ENCODE data around the gene PCBP3. TPM values are rescaled to one million over a fixed set of nuclear protein-coding genes. Genes with fewer than 3 reads are reported as not detected.
A peak's percentile ranks its signal among the peaks of the same experiment; 100 is the strongest.

PCBP3 gene
- total and polyA plus RNA-seq, 10 of the 15 experiments (the other 5 are each of a cell fraction or from before 2014, with no cell fraction given): 0.09 to 1.3 (median 0.46) TPM; not detected in 3

- in situ Hi-C loops (cut with MboI) (no loop called here), intact Hi-C loops (cut with micrococcal nuclease; ENCODE audit: unreplicated experiment) (no loop called here)
- FAIRE-seq (no peak), DNase-seq (ENCODE audit: low read depth, low spot score) (no peak), ATAC-seq (no peak)
- RAD21 ChIA-PET (ENCODE audit: unreplicated experiment): no interaction called here
- CTCF ChIA-PET: no interaction called here
- POLR2A ChIA-PET: interaction anchor here (1.1 kb wide), 1 partner anchor 84 kb away, joined by 3 read pairs; no protein-coding TSS in a partner anchor
- H3K36me3 ChIP-seq (ENCODE audit: control insufficient read depth in 2 of 2, insufficient read depth in 2 of 2, low read length in 1 of 2): no peaks in the 10 kb centered on the region
- no peaks in the 10 kb centered on the region for H3K9me3 ChIP-seq (replicated peaks; ENCODE audit: control insufficient read depth, insufficient read depth, low read length)
- no peak overlapping the region for H3K27ac ChIP-seq (ENCODE audit: control insufficient read depth, insufficient read depth)
- SMC1A ChIA-PET (ENCODE audit: uncharacterized antibody, unreplicated experiment): interaction anchor here (2.3 kb wide), 1 partner anchor 17 kb away, joined by 8 read pairs; no protein-coding TSS in a partner anchor
- no peak overlapping the region for H3K9ac ChIP-seq (ENCODE audit: control insufficient read depth, insufficient read depth, low read length)
- TF ChIP-seq SIX5 (IDR thresholded peaks at IDR 0.05; ENCODE audit: low read depth, low read length, severe bottlenecking): no peak
- TF ChIP-seq, protein P1, sequence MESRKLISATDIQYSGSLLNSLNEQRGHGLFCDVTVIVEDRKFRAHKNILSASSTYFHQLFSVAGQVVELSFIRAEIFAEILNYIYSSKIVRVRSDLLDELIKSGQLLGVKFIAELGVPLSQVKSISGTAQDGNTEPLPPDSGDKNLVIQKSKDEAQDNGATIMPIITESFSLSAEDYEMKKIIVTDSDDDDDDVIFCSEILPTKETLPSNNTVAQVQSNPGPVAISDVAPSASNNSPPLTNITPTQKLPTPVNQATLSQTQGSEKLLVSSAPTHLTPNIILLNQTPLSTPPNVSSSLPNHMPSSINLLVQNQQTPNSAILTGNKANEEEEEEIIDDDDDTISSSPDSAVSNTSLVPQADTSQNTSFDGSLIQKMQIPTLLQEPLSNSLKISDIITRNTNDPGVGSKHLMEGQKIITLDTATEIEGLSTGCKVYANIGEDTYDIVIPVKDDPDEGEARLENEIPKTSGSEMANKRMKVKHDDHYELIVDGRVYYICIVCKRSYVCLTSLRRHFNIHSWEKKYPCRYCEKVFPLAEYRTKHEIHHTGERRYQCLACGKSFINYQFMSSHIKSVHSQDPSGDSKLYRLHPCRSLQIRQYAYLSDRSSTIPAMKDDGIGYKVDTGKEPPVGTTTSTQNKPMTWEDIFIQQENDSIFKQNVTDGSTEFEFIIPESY (IDR thresholded peaks at IDR 0.05): peak; percentile 62; the same call in 1 of the 2 replicates
- TF ChIP-seq PML (IDR thresholded peaks at IDR 0.05; ENCODE audit: low read length): no peak
- H2AFZ ChIP-seq (ENCODE audit: control insufficient read depth, low read depth, low read length): no peak overlapping the region
- H3K27me3 ChIP-seq (replicated peaks in 1 of 2; ENCODE audit: control insufficient read depth in 2 of 2, insufficient read depth in 2 of 2, low read length in 1 of 2): no peaks in the 10 kb centered on the region
- H4K20me1 ChIP-seq (ENCODE audit: control insufficient read depth, insufficient read depth): no peaks in the 10 kb centered on the region
- no peak overlapping the region for H3K4me2 ChIP-seq (ENCODE audit: control insufficient read depth, insufficient read depth)
- no peak overlapping the region for H3K4me3 ChIP-seq
- peaks cover 7% of the 10 kb centered on the region; the same call in 1 of the 2 replicates for H3K4me1 ChIP-seq (ENCODE audit: control insufficient read depth, insufficient read depth, low read length)
- WGBS (ENCODE audit: insufficient coverage, insufficient replicate concordance, low lambda C conversion rate, missing lambda C conversion rate): 49% methylated on average over 13 of the region's 13 CpGs
- no TSS peak for BruUV-seq (replicated peaks)
- H3K79me2 ChIP-seq (ENCODE audit: control insufficient read depth, insufficient read depth, low read length): no peaks in the 10 kb centered on the region
These were observed 80.9 kb downstream of the PCBP3 start for GRCh38 chr21:45724345-45724961.

Data from GM12878 (cell line).